ENCODE data around the gene TSC2.

TSC2 gene

GRCh38 chr16:2002406-2003230 lies 45.2 kb upstream of the TSC2 start:
- DNase-seq (ENCODE audit: low read depth), result no peak
- no peak overlapping the region for H3K4me3 ChIP-seq (ENCODE audit: low read length)
- TF ChIP-seq CTCF (conservative IDR thresholded peaks at IDR 0.05; ENCODE audit: low read length), result no peak

DNA sequence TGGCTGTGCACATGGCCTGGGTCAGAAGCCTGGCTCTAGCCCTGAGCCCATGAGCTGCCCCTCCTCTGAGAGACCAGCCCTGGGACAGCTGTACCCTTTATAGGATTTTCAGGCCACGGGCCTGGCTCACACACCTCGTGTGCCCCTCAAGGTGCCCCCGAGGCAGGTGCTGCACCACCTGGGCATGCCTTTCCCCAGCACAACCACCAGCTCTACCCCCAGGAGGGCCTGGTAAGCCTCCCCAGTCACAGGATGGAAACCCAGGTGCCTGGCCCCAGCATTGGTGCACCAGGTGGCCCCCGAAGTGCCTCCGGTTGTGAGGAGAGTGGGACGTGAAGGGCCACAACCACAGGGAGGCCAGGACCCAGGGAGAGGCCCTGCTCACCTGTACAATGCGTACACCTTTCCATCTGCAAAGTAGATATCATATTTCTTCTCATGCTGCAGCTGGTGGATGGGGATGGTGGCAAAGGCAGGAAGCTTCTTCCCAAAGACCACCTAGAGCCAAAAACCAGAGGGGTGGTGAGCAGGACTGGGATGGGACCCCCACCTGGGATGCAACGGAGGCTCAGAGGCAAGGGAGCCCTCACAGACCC lies 44.5 kb upstream of the TSC2 start:
- H3K4me3 ChIP-seq (ENCODE audit: low read length), result no peak overlapping the region
- DNase-seq (ENCODE audit: low read depth), result no peak
- no peak for TF ChIP-seq CTCF (conservative IDR thresholded peaks at IDR 0.05; ENCODE audit: low read length)

- TF ChIP-seq CTCF (conservative IDR thresholded peaks at IDR 0.05; ENCODE audit: low read length), result peak; percentile 82
- H3K4me3 ChIP-seq (ENCODE audit: low read length), result no peak overlapping the region
These were observed 43.8 kb upstream of the TSC2 start for GRCh38 chr16:2003827-2004641.

GRCh38 chr16:2004795-2005517 lies 42.8 kb upstream of the TSC2 start:
- TF ChIP-seq CTCF (conservative IDR thresholded peaks at IDR 0.05; ENCODE audit: low read length), result no peak
- DNase-seq (ENCODE audit: low read depth), result no peak
- H3K4me3 ChIP-seq (ENCODE audit: low read length), result no peak overlapping the region

More at GRCh38 chr16:2003827-2004641, 43.8 kb upstream of the TSC2 start:
- DNase-seq (ENCODE audit: low read depth), result peak; percentile 80

- DNase-seq (ENCODE audit: low read depth), result peak; percentile 26
- no peak overlapping the region for H3K4me3 ChIP-seq (ENCODE audit: low read length)
- TF ChIP-seq CTCF (conservative IDR thresholded peaks at IDR 0.05; ENCODE audit: low read length), result no peak
These were observed 42.1 kb upstream of the TSC2 start for GRCh38 chr16:2005646-2006045.

DNA sequence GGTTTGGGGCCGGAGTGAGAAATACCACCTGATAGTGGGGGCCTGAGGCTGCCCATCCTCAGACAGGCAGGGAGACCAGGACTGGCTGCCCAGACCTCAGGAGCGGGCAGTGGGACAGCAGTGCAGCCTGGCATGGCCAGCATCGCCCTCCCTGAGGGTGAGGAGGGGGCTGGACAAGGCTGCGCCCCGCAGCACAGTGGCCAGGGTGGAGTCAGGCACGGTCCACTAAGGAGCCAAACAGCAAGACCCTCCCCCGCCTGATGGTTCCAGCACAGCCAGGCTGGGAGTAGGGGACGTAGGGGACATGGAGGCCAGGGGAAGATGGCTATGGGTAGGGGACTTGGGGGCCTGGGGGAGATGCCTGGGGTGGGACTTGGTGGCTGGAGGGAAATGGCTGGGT lies 41.5 kb upstream of the TSC2 start:
- no peak for TF ChIP-seq CTCF (conservative IDR thresholded peaks at IDR 0.05; ENCODE audit: low read length)
- H3K4me3 ChIP-seq (ENCODE audit: low read length), result no peak overlapping the region
- DNase-seq (ENCODE audit: low read depth), result no peak

Measured in AG10803 (cell line).